OCI-LY7 (cell line): ENCODE measurements around the gene HASPIN. TPM values are rescaled to one million over a fixed set of nuclear protein-coding genes. Genes with fewer than 3 reads are reported as not detected.

Experiments used
- BruUV-seq: library from RNA; stranded (reverse); fragments of 400-500 nt; replicated peaks from 2 replicates; lab custom pipeline; 2021; lab: Mats Ljungman, UMichigan
- CTCF ChIA-PET: fragments of 300-600 bp; sonication (Branson Sonifier 250); formaldehyde crosslinking; loops from one replicate; lab custom pipeline; 2022; ENCODE audit warnings: antibody characterized with exemption; ENCODE audit not compliant: unreplicated experiment; lab: Charles Lee
- POLR2A ChIA-PET: fragments of 300-600 bp; sonication (Branson Sonifier 250); formaldehyde crosslinking; loops from one replicate; lab custom pipeline; 2022; ENCODE audit warnings: antibody characterized with exemption; lab: Charles Lee
- DNase-seq: peaks from one replicate; pipeline ENCODE4 v3.0.0-alpha.2; 2015; ENCODE audit warnings: low spot score
- H2AFZ ChIP-seq: fragments of 200-600 bp; sonication (generic), shearing (Covaris generic); 2 replicates; pipeline ENCODE4 v1.6.1; 2014; ENCODE audit warnings: mild to moderate bottlenecking, antibody characterized with exemption, low read length, moderate library complexity
- H3K27ac ChIP-seq: fragments of 200-600 bp; sonication (generic); 2 replicates; pipeline ENCODE4 v1.5.1; 2014; ENCODE audit warnings: mixed run types, low read depth, mild to moderate bottlenecking, moderate library complexity, low read length, inconsistent platforms; ENCODE audit not compliant: poor library complexity, severe bottlenecking
- H3K36me3 ChIP-seq: fragments of 200-600 bp; sonication (generic); 2 replicates; pipeline ENCODE4 v1.6.1; 2014; ENCODE audit warnings: mild to moderate bottlenecking, antibody characterized with exemption, low read length, moderate library complexity, mixed read lengths; ENCODE audit not compliant: insufficient read depth
- H3K4me1 ChIP-seq: fragments of 200-600 bp; sonication (generic); 2 replicates; pipeline ENCODE4 v1.5.1; 2014; ENCODE audit warnings: mild to moderate bottlenecking, low read length; ENCODE audit not compliant: insufficient read depth, poor library complexity, severe bottlenecking
- H3K4me2 ChIP-seq: fragments of 200-600 bp; sonication (generic); 2 replicates; pipeline ENCODE4 v1.6.1; 2014; ENCODE audit warnings: mild to moderate bottlenecking, low read length
- H3K4me3 ChIP-seq: fragments of 200-600 bp; sonication (generic); 2 replicates; pipeline ENCODE4 v1.5.1; 2014; ENCODE audit warnings: mild to moderate bottlenecking, low read depth, low read length; ENCODE audit not compliant: poor library complexity, severe bottlenecking
- H3K79me2 ChIP-seq: fragments of 200-600 bp; sonication (generic); 2 replicates; pipeline ENCODE4 v1.6.1; 2016; ENCODE audit warnings: low read depth, mild to moderate bottlenecking, low read length, moderate library complexity, mixed read lengths; ENCODE audit not compliant: insufficient read depth
- H3K9me2 ChIP-seq: fragments of 200-600 bp; sonication (generic); 2 replicates; pipeline ENCODE4 v1.6.1; 2016; ENCODE audit warnings: mild to moderate bottlenecking, low read length, mixed read lengths; ENCODE audit not compliant: insufficient read depth
- H3K9me3 ChIP-seq: fragments of 200-600 bp; sonication (generic); 2 replicates; pipeline ENCODE4 v1.6.1; 2014; ENCODE audit warnings: mild to moderate bottlenecking, mixed run types, low read length, mixed read lengths
- H4K20me1 ChIP-seq: fragments of 200-600 bp; sonication (generic); 2 replicates; pipeline ENCODE4 v1.6.1; 2014; ENCODE audit warnings: mild to moderate bottlenecking, antibody characterized with exemption, low read length, moderate library complexity, mixed read lengths; ENCODE audit not compliant: insufficient read depth
- EZH2phosphoT487 ChIP-seq: fragments of 200-600 bp; sonication (generic); IDR thresholded peaks from 2 replicates; pipeline ENCODE4 v1.6.1; 2018; ENCODE audit warnings: low read depth, borderline replicate concordance, mild to moderate bottlenecking, mixed run types, antibody characterized with exemption, low read length, moderate library complexity, mixed read lengths
- intact Hi-C: fragments of 100-400 bp; cut with micrococcal nuclease; formaldehyde crosslinking; loops from one replicate; pipeline ENCODE4 v1.10.0; 2022; ENCODE audit not compliant: unreplicated experiment
- total RNA-seq, 2 experiments: library from RNA; depleted of rRNA in 1 of 2; stranded (reverse); fragments of >200 nt in 1 of 2; shearing (Covaris generic) in 1 of 2; gene quantifications; 2 replicates each; pipeline ENCODE4 v1.2.3, GENCODE V29; 2014 to 2022
- TF ChIP-seq, protein P1 (sequence below): fragments of 200-600 bp; sonication (generic); conservative IDR thresholded peaks from 2 replicates; pipeline ENCODE4 v1.5.1; 2014; ENCODE audit warnings: mild to moderate bottlenecking, antibody characterized with exemption, low read length, moderate library complexity, mixed read lengths

HASPIN gene
- total RNA-seq, 2 experiments from 2014 or later, result 66.2 to 88.6 TPM

DNA sequence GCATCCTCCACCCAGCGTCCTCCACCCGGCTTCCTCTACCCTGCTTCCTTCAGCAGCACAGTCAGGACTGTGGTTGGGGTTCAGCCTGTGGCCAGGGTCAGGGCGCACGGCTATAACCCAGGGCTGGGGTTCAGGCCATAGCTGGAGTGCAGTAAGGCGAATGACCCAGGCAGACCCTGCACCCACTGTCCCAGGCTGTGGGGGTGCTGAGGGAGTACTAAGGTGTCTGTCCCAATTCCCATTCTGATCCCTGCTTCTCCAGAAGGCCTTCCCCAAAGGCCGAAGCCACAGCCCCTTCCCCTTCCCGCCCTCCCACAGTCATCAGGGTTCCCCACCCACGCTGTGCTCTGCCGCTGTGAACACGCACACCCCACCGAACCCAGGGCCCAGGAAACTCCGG, 42.6 kb upstream of the HASPIN start:
- Histone ChIP-seq H3K4me3 (no peak overlapping the region), H3K9me2 (no peaks in the 10 kb centered on the region), H3K27ac (no peak overlapping the region), H3K9me3 (no peaks in the 10 kb centered on the region), H4K20me1 (no peaks in the 10 kb centered on the region), H3K79me2 (no peaks in the 10 kb centered on the region), H3K36me3 (peaks cover 81% of the 10 kb centered on the region), H2AFZ (no peak overlapping the region), H3K4me2 (no peak overlapping the region), H3K4me1 (peaks cover 28% of the 10 kb centered on the region)
- no TSS peak for BruUV-seq
- intact Hi-C loops, result no loop called here
- no peak for TF ChIP-seq EZH2phosphoT487
- TF ChIP-seq, protein P1, sequence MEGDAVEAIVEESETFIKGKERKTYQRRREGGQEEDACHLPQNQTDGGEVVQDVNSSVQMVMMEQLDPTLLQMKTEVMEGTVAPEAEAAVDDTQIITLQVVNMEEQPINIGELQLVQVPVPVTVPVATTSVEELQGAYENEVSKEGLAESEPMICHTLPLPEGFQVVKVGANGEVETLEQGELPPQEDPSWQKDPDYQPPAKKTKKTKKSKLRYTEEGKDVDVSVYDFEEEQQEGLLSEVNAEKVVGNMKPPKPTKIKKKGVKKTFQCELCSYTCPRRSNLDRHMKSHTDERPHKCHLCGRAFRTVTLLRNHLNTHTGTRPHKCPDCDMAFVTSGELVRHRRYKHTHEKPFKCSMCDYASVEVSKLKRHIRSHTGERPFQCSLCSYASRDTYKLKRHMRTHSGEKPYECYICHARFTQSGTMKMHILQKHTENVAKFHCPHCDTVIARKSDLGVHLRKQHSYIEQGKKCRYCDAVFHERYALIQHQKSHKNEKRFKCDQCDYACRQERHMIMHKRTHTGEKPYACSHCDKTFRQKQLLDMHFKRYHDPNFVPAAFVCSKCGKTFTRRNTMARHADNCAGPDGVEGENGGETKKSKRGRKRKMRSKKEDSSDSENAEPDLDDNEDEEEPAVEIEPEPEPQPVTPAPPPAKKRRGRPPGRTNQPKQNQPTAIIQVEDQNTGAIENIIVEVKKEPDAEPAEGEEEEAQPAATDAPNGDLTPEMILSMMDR, result no peak
- ChIA-PET CTCF (interaction anchor here (0.5 kb wide), 1 partner anchor 66 kb away, joined by 3 read pairs; no protein-coding TSS in a partner anchor), POLR2A (no interaction called here)
- DNase-seq, result no peak

DNA sequence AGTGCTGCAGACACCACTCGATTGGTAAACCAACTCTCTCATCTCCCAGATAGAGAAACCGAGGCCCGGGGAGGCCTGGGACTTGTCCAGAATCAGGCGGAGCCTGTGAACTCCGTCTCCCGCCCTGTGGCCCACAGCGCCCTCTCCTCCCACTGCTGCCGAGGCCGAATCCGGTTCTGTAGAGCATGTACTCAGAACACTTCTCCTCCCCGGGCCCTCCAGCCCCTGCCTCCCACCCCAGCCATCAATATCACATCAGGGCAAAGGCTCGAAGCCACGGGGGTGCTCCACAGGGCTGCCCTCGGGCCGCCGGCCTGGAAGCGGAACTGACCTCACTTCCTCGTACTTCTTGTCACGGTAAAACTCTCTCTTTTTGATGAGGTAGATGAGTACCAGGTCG, 42.1 kb upstream of the HASPIN start:
- H3K79me2 ChIP-seq, result no peaks in the 10 kb centered on the region
- peaks cover 28% of the 10 kb centered on the region for H3K4me1 ChIP-seq
- peaks cover 76% of the 10 kb centered on the region for H3K36me3 ChIP-seq
- no peak overlapping the region for H3K4me2 ChIP-seq
- DNase-seq, result no peak
- ChIA-PET CTCF (interaction anchor here (0.5 kb wide), 1 partner anchor 66 kb away, joined by 3 read pairs; no protein-coding TSS in a partner anchor), POLR2A (no interaction called here)
- H4K20me1 ChIP-seq, result no peaks in the 10 kb centered on the region
- H2AFZ ChIP-seq, result no peak overlapping the region
- no peaks in the 10 kb centered on the region for H3K9me2 ChIP-seq
- H3K4me3 ChIP-seq, result no peak overlapping the region
- no peak overlapping the region for H3K27ac ChIP-seq
- TF ChIP-seq, protein P1, result no peak
- no peak for TF ChIP-seq EZH2phosphoT487
- BruUV-seq, result no TSS peak
- intact Hi-C loops, result no loop called here
- H3K9me3 ChIP-seq, result no peaks in the 10 kb centered on the region

DNA sequence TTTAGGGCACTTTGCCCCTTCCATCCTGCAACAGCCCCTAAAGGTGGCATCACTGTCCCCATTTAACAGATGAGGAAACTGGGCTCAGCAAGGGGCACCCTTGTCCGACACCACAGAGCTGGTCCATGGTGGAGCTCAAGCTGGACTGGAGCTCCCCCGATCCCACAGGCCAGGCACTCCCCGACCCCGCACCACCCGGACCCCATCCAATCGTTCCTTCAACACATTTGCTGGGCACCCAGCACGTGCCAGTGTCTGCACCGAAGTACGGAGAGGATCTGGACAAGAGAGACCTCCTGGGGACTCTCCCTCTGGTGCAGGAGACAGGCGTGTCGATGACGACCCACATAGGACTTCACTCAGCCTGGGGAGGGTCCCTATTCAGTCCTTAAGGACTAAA, 41.7 kb upstream of the HASPIN start:
- Histone ChIP-seq H3K36me3 (peaks cover 73% of the 10 kb centered on the region), H3K4me3 (no peak overlapping the region), H4K20me1 (no peaks in the 10 kb centered on the region), H3K79me2 (no peaks in the 10 kb centered on the region), H2AFZ (no peak overlapping the region), H3K9me3 (no peaks in the 10 kb centered on the region), H3K4me1 (peaks cover 28% of the 10 kb centered on the region), H3K27ac (no peak overlapping the region), H3K4me2 (no peak overlapping the region), H3K9me2 (no peaks in the 10 kb centered on the region)
- POLR2A ChIA-PET, result interaction anchor here (0.6 kb wide), 1 partner anchor 17 kb away, joined by 4 read pairs; no protein-coding TSS in a partner anchor
- intact Hi-C loops, result no loop called here
- no TSS peak for BruUV-seq
- TF ChIP-seq EZH2phosphoT487, result no peak
- TF ChIP-seq, protein P1, result no peak
- CTCF ChIA-PET, result interaction anchor here (0.5 kb wide), 1 partner anchor 38 kb away, joined by 3 read pairs; no protein-coding TSS in a partner anchor
- no peak for DNase-seq
